ENCODE measurements around the gene BRINP2.

BRINP2 gene

DNA sequence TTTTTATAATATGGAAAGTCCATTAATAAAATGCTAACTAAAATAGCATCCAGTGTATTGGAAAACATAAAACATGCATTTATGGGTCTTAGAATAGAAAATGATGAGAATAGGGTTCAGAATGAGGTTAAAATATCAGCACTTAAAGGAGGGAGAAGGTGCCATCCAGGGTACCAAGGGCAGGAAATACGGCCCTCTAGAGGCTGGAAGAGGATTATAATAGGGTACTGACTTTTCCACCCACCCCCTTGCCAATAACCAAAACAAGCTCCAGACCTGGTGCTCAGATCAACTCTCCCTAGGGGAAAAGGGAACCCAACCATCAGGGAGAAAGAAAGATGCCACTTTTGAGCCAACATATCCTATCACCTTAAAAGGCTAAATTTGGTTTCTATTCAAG, 32.9 kb upstream of the BRINP2 start:
- no peak overlapping the region for H3K27ac ChIP-seq (ENCODE audit: low read length)
- H3K27me3 ChIP-seq (ENCODE audit: low read depth, low read length): no peaks in the 10 kb centered on the region
- H3K4me1 ChIP-seq (ENCODE audit: control insufficient read depth in 1 of 2, insufficient read depth in 2 of 2, low read length in 2 of 2): no peaks in the 10 kb centered on the region
- no peaks in the 10 kb centered on the region for H3K36me3 ChIP-seq (ENCODE audit: control insufficient read depth in 1 of 2, insufficient read depth in 2 of 2, low read length in 2 of 2)
- H3K9me3 ChIP-seq (ENCODE audit: control insufficient read depth in 1 of 2, low read length in 2 of 2): no peaks in the 10 kb centered on the region
- no peak overlapping the region for H3K4me3 ChIP-seq (ENCODE audit: low read depth in 1 of 2, low read length in 2 of 2)

DNA sequence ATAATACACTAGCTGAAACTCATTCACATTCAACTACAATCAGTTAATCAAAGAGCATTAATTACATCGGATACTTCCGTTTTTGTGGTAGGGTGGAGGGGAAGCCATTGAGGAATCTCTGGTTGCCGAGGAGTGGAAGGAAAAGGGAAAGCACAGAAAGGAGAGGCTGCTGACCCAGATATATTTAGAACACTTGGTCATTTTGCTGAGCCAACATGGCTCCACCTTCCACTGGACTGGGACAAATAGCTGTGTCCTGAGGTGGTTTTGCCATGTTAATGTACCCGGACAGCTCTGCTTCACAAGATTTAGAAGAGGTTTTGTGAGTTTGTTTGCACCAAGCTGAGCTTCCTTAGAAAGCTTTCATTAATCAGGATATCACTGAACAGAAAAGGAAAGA, 32.4 kb upstream of the BRINP2 start:
- H3K27me3 ChIP-seq (ENCODE audit: low read depth, low read length): no peaks in the 10 kb centered on the region
- no peak overlapping the region for H3K27ac ChIP-seq (ENCODE audit: low read length)
- H3K36me3 ChIP-seq (ENCODE audit: control insufficient read depth in 1 of 2, insufficient read depth in 2 of 2, low read length in 2 of 2): no peaks in the 10 kb centered on the region

DNA sequence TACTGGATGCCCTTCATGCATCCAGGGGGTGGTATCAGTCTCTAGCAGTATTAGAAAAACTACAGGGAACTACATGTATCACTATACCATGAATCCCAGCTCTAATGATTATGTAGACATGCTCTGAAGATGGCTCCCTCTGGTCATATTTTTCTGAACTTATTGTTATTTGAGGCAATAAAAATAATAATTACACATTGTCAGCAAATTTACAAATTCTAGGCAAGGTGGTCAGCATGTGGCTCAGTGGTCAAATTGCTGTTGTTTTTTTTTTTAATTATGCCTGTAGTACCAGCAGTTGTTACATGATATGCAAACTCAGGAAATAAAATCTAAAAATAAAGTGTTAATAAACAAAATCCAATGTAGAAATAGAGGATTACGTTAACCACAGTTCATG, 28.7 kb upstream of the BRINP2 start:
- no peaks in the 10 kb centered on the region for H3K9me3 ChIP-seq (ENCODE audit: control insufficient read depth in 1 of 2, low read length in 2 of 2)
- no peak overlapping the region for H3K4me3 ChIP-seq (ENCODE audit: low read depth in 1 of 2, low read length in 2 of 2)
- H3K27ac ChIP-seq (ENCODE audit: low read length): no peak overlapping the region
- H3K36me3 ChIP-seq (ENCODE audit: control insufficient read depth in 1 of 2, insufficient read depth in 2 of 2, low read length in 2 of 2): no peaks in the 10 kb centered on the region
- H3K27me3 ChIP-seq (ENCODE audit: low read depth, low read length): no peaks in the 10 kb centered on the region
- peaks cover 0 to 3% of the 10 kb centered on the region in 2 donors for H3K4me1 ChIP-seq (ENCODE audit: control insufficient read depth in 1 of 2, insufficient read depth in 2 of 2, low read length in 2 of 2)

More for the DNA sequence above, 32.4 kb upstream of the BRINP2 start:
- H3K9me3 ChIP-seq (ENCODE audit: control insufficient read depth in 1 of 2, low read length in 2 of 2): no peaks in the 10 kb centered on the region
- H3K4me1 ChIP-seq (ENCODE audit: control insufficient read depth in 1 of 2, insufficient read depth in 2 of 2, low read length in 2 of 2): no peaks in the 10 kb centered on the region
- no peak overlapping the region for H3K4me3 ChIP-seq (ENCODE audit: low read depth in 1 of 2, low read length in 2 of 2)

DNA sequence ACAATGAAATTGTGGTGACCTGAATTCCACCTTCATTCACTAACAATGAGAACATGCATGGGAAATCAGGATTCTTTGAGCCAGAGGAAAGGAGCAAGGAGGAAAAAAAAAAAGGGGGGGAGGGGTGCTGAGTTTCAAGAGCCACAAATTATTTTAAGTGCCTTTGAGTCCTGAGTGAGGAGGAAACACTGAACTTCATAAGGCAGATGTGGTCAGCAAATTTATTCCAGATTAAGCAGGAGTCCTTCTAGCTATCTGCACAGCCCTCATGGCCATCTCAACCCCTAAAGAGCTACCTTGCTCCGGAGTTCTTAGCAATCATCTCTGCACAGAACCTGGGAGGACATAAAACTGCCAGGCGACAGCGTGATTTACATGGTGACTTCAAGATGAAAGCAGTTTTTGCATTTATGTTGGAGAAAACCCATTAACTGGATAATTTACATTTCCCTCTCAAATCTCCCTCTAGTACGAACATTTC, 27.9 kb upstream of the BRINP2 start:
- H3K27me3 ChIP-seq (ENCODE audit: low read depth, low read length): no peaks in the 10 kb centered on the region
- H3K27ac ChIP-seq (ENCODE audit: low read length): no peak overlapping the region
- no peaks in the 10 kb centered on the region for H3K36me3 ChIP-seq (ENCODE audit: control insufficient read depth in 1 of 2, insufficient read depth in 2 of 2, low read length in 2 of 2)

DNA sequence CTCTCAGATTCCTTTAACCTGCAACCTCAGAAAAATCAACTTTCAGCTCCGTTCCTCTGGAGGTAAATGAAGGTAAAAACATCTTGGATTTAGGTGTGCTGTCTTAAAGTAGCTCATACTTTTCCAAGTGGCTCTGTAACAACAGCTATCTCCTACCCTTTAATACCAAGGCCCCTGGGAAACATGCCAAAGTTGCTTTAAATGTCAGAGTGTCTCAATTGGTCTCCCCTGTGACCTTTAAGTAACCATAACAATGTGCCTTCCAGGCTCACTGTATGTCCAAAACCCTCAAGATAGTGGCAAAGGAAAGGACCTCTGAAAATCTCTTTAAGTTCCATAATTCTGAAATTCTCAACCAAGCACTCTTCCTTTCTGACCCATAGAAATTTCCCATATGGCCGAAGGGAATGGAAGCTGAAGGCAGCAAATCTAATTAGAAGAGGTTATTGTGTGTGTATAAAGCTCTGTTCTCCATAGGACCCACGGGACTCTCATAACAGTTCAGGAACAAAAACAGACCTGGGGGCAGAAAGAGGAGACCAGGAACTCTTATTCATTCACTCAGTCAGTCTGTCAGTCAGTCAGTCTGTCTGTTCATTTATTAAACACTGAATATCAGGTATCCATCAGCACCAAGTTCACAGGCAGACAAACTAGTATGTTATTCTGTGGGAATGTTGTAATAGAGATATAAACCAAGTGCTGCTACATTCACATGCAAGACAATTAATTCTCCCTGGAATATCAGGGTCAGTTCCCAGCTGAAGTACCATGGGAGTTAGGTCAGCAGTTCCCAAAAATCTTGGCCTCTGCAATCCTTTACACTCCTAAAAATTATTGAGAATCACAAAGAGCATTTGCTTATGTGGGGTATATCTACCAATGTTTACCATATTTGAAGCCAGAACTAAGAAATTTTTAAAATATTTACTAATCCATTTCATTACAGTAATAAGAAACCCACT, 25.4 kb upstream of the BRINP2 start:
- Histone ChIP-seq H3K27me3 (ENCODE audit: low read depth, low read length) (no peaks in the 10 kb centered on the region), H3K4me3 (ENCODE audit: low read depth in 1 of 2, low read length in 2 of 2) (no peak overlapping the region), H3K36me3 (ENCODE audit: control insufficient read depth in 1 of 2, insufficient read depth in 2 of 2, low read length in 2 of 2) (no peaks in the 10 kb centered on the region), H3K27ac (ENCODE audit: low read length) (no peak overlapping the region), H3K4me1 (ENCODE audit: control insufficient read depth in 1 of 2, insufficient read depth in 2 of 2, low read length in 2 of 2) (peaks cover 0 to 3% of the 10 kb centered on the region in 2 donors), H3K9me3 (ENCODE audit: control insufficient read depth in 1 of 2, low read length in 2 of 2) (no peaks in the 10 kb centered on the region)

More for the DNA sequence above, 27.9 kb upstream of the BRINP2 start:
- Histone ChIP-seq H3K4me3 (ENCODE audit: low read depth in 1 of 2, low read length in 2 of 2) (no peak overlapping the region), H3K4me1 (ENCODE audit: control insufficient read depth in 1 of 2, insufficient read depth in 2 of 2, low read length in 2 of 2) (peaks cover 0 to 3% of the 10 kb centered on the region in 2 donors), H3K9me3 (ENCODE audit: control insufficient read depth in 1 of 2, low read length in 2 of 2) (no peaks in the 10 kb centered on the region)

DNA sequence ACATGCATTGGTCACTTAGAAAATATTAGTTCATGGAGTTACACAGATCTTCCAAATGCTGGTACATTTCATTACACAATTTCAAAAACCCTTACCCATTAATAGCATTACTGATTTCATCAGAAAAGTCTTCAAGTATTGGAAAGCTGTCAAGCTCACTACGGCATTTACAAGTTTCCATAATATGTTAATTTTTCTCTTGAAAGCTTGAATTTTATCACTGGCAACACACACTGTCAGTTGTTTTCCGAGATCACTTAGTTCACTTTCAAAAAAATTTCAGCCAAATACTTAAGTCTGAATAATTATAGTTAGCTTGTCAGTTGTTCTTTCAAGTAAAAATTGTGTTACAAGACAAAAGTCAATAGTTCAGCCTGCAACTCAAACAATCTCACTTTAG, 24.3 kb upstream of the BRINP2 start:
- no peaks in the 10 kb centered on the region for H3K27me3 ChIP-seq (ENCODE audit: low read depth, low read length)
- no peaks in the 10 kb centered on the region for H3K36me3 ChIP-seq (ENCODE audit: control insufficient read depth in 1 of 2, insufficient read depth in 2 of 2, low read length in 2 of 2)
- H3K4me1 ChIP-seq (ENCODE audit: control insufficient read depth in 1 of 2, insufficient read depth in 2 of 2, low read length in 2 of 2): peaks cover 0 to 3% of the 10 kb centered on the region in 2 donors
- no peaks in the 10 kb centered on the region for H3K9me3 ChIP-seq (ENCODE audit: control insufficient read depth in 1 of 2, low read length in 2 of 2)
- H3K27ac ChIP-seq (ENCODE audit: low read length): no peak overlapping the region
- no peak overlapping the region for H3K4me3 ChIP-seq (ENCODE audit: low read depth in 1 of 2, low read length in 2 of 2)

DNA sequence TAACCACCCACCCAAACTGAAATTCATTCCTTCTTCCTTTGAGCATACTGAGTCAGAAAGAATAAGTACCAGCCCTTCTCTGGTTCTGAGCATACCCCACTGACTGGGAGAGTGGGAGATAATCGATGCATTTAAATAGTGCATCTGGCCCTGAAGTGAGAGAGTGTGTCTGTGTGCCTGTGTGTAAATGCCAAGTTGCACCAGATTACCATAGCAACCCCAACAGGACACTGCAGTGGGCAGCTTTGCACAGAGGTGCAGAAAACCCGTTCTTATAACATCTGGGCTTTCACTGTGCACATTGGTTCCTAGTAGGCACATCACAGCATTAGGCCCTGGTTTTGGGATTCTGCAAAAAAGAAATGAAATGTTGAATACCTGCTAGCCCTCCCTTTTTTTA, 8.5 kb upstream of the BRINP2 start:
- H3K9me3 ChIP-seq (ENCODE audit: control insufficient read depth in 1 of 2, low read length in 2 of 2): no peaks in the 10 kb centered on the region
- no peak overlapping the region for H3K27ac ChIP-seq (ENCODE audit: low read length)
- peaks cover 0 to 14% of the 10 kb centered on the region in 2 donors for H3K4me1 ChIP-seq (ENCODE audit: control insufficient read depth in 1 of 2, insufficient read depth in 2 of 2, low read length in 2 of 2)
- no peak overlapping the region for H3K4me3 ChIP-seq (ENCODE audit: low read depth in 1 of 2, low read length in 2 of 2)
- peaks cover 5% of the 10 kb centered on the region for H3K27me3 ChIP-seq (ENCODE audit: low read depth, low read length)
- no peaks in the 10 kb centered on the region for H3K36me3 ChIP-seq (ENCODE audit: control insufficient read depth in 1 of 2, insufficient read depth in 2 of 2, low read length in 2 of 2)

DNA sequence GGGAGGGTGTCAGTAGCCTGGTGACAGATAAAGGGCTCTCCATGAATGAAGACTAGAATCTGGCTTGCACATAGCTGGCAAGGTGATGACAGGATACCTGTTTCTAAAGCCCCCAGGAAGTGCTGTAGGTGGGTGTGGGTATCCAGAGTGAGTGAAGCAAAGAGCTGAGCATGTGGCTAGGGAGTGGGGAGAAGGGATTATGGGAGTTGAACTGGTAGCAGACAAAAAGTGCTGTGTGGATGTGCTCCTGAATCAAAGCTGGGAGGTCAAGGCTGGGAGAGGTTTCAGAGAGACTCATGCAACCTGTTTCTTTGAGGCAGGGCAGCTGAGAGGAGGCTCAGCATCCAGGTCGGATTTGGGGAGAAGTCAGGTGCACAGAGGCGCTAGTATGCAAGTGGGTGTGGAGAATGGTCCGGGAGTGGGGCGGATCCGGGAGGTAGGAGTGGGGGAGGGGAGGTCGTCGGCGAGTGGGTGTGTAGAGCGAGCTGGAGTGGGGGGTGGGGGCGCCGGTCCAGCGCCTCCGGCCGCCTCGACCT, 6.8 kb upstream of the BRINP2 start:
- no peaks in the 10 kb centered on the region for H3K36me3 ChIP-seq (ENCODE audit: control insufficient read depth in 1 of 2, insufficient read depth in 2 of 2, low read length in 2 of 2)
- no peak overlapping the region for H3K27ac ChIP-seq (ENCODE audit: low read length)
- H3K27me3 ChIP-seq (ENCODE audit: low read depth, low read length): peaks cover 5% of the 10 kb centered on the region
- no peaks in the 10 kb centered on the region for H3K9me3 ChIP-seq (ENCODE audit: control insufficient read depth in 1 of 2, low read length in 2 of 2)
- H3K4me3 ChIP-seq (ENCODE audit: low read depth in 1 of 2, low read length in 2 of 2): peak overlapping the region; percentile 12 to 59
- peaks cover 0 to 14% of the 10 kb centered on the region in 2 donors for H3K4me1 ChIP-seq (ENCODE audit: control insufficient read depth in 1 of 2, insufficient read depth in 2 of 2, low read length in 2 of 2)

DNA sequence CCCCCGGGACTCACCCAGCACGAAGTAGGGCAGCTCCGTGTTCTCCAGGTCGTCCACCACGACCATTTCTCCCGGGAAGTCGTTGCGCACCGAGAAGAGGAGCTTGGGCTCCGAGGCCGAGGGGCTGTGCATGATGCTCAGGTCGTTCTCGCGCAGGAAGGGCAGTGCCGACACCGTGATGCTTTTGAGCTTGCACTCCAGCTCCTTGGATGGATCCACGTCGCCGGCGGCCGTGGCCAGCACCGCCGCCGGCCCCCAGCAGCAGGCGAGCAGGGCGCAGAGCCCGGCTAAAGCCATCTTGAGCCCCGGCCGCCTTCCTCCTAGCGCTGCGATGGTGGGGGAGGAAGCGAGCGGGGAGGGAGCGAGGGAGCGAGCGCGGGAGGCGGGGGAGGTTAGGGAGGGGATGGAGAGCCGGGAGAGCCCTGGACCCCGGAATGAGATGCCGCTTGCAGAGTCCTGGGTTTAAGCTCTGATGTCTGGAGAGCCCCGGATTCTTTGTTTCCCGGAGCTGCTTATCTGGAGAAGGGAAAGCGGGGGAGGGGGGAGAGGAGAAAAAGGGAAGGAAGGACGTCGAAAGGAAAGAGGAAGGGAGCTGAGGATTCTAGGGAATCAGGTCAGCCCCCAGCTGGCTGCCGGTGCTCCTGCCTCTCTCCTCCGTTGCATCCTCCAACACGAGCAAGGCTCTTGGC, 6.2 kb upstream of the BRINP2 start, which contains the start of gene ASTN1:
ASTN1 (minus strand) TSS at position 333 of the 689 bp plus-strand sequence; CDS start at position 297, 36 bp downstream.
- Histone ChIP-seq H3K4me3 (ENCODE audit: low read depth in 1 of 2, low read length in 2 of 2) (peak within 1 kb of the TSS; percentile 12 to 59), H3K9me3 (ENCODE audit: control insufficient read depth in 1 of 2, low read length in 2 of 2) (no peaks in the 10 kb centered on the region), H3K27me3 (ENCODE audit: low read depth, low read length) (peaks cover 5% of the 10 kb centered on the region), H3K27ac (ENCODE audit: low read length) (no peak within 1 kb of the TSS), H3K36me3 (ENCODE audit: control insufficient read depth in 1 of 2, insufficient read depth in 2 of 2, low read length in 2 of 2) (no peaks in the 10 kb centered on the region), H3K4me1 (ENCODE audit: control insufficient read depth in 1 of 2, insufficient read depth in 2 of 2, low read length in 2 of 2) (peaks cover 0 to 14% of the 10 kb centered on the region in 2 donors)

DNA sequence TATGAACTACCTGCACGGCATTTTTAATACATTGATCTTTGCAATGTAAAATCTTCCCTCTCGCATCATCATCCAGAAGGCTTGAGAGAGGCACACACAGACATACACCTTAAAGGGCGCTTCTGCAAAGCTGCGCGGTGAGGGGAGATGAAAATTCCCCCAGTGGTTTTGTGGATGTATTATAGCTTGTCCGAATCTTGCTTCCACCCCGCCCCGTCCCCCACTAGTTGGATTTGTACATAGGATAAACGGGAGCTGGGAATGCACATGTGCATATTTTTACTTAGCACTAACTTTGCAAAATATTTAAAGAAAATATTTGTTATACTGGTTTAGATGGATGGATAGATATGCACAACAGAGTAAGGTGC, 5.7 kb upstream of the BRINP2 start:
- Histone ChIP-seq H3K27me3 (ENCODE audit: low read depth, low read length) (peaks cover 10% of the 10 kb centered on the region), H3K27ac (ENCODE audit: low read length) (no peak overlapping the region), H3K4me3 (ENCODE audit: low read depth in 1 of 2, low read length in 2 of 2) (peak overlapping the region in 1 of 2 donors; percentile 59), H3K9me3 (ENCODE audit: control insufficient read depth in 1 of 2, low read length in 2 of 2) (no peaks in the 10 kb centered on the region), H3K4me1 (ENCODE audit: control insufficient read depth in 1 of 2, insufficient read depth in 2 of 2, low read length in 2 of 2) (peaks cover 0 to 14% of the 10 kb centered on the region in 2 donors), H3K36me3 (ENCODE audit: control insufficient read depth in 1 of 2, insufficient read depth in 2 of 2, low read length in 2 of 2) (no peaks in the 10 kb centered on the region)

DNA sequence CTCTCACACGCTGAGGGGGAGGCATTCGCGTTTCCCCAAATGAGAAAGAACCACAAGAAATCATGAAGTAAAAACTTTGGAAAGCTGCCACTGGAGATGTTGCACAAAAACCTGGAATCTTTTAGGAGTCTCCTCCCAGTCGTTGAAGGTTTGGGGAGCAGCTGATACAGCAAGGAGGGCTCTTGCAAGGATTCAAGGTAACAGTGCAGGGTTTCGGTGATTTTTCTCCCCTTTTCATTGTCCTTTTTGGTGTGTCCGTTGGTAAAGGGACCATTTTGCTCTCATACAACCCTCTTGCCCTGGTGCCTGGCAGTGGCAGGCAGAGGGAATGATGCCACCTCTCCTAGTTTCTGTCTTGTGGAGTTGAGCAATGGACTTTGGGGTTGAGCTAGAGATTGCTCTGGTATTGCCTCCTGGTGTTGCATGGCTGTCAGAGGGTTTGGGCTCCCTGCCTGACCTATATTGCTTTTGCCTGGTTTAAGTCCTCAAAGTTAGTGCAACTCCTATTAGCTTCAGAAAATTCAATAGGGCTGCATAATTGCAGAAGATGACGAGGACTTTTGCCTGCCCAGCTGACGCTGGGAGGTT, 872 bp downstream of the BRINP2 start:
- peak overlapping the region in 1 of 2 donors; percentile 61 for H3K4me3 ChIP-seq (ENCODE audit: low read depth in 1 of 2, low read length in 2 of 2)
- H3K27ac ChIP-seq (ENCODE audit: low read length): no peak overlapping the region
- no peaks in the 10 kb centered on the region for H3K9me3 ChIP-seq (ENCODE audit: control insufficient read depth in 1 of 2, low read length in 2 of 2)
- H3K27me3 ChIP-seq (ENCODE audit: low read depth, low read length): peaks cover 24% of the 10 kb centered on the region
- no peaks in the 10 kb centered on the region for H3K36me3 ChIP-seq (ENCODE audit: control insufficient read depth in 1 of 2, insufficient read depth in 2 of 2, low read length in 2 of 2)
- H3K4me1 ChIP-seq (ENCODE audit: control insufficient read depth in 1 of 2, insufficient read depth in 2 of 2, low read length in 2 of 2): peaks cover 0 to 14% of the 10 kb centered on the region in 2 donors

Data from muscle layer of duodenum (tissue), 2 donors.